NCI-H345 treated with DMSO at 0.1 percent for 48 hours (cell line): ENCODE measurements around the gene CHI3L1.

Experiments
- DNase-seq: peaks from one replicate; lab custom pipeline; 2025; ENCODE audit not compliant: unreplicated experiment; lab: John Stamatoyannopoulos, UW

CHI3L1 gene

DNA sequence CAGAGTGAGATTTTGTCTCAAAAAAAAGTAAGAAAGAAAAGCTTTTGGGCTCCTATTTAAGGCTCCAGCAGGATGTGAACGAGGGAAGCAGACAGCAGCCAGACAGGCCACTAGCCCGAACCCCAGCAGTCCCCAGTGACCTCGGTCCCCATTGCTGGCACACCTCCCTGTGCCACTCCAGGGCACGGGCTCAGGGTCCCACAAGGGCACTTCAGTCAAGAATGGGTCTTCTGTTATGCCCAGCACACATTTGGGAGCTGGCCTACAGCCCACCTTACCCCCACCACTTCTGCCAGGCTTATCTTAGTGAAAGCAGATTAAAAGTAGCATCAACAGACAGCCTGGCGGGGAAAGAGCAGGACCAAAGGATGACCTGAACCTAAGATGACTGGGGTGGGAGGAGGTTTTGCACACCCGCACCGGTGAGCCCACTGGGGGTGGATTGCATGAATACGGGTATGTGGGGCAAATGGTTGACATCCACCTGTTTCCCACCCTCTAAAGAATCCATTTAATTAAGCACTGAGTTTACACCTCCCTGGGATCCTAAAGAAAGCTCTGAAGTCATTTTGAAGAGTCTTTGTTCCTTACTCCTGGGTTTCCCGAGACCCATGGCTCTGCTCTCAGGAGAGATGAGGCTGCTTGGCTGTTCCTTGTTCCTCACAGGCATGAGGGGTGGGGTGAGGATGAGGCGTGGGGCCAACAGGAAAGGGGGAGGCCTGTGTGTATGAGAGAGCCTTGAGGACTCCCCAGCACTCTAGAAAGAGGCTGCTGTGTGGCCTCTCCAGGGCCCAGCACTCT is 4.7 kb downstream of the CHI3L1 start:
- DNase-seq, result no peak

DNA sequence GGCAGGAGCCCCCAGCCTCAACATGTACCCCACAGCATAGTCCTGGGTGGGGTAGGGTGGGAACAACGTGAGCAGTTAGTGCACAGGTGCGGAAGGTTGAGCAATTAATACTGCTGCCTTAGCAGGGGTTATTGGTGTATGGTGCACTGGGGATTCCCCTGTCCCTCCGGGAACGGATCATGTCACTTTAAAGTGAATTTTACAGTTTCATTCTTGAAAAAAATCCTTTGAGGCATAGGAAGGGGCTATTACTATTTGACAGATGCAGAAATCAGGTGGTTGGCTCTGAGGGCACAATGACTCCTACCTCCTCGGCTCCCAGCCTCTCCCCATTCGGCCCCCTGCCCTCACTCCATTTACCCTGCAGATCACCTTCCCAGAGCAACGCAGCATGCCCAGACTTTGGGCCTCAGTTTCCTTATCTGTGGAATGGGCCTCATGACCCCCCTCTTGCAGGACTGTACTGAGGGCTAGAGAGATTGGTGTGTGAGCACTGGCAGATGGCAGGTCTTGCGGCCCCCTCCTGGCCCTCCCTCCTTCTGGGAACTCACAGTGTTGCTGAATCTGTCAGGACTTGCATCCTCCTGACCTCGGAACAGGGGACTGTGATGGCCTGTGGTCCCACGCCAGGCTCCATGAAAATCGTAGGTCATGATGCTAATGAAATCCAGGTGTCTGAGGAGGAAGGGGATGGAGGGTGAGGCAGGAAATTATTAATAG is 5.7 kb downstream of the CHI3L1 start:
- DNase-seq, result no peak

DNA sequence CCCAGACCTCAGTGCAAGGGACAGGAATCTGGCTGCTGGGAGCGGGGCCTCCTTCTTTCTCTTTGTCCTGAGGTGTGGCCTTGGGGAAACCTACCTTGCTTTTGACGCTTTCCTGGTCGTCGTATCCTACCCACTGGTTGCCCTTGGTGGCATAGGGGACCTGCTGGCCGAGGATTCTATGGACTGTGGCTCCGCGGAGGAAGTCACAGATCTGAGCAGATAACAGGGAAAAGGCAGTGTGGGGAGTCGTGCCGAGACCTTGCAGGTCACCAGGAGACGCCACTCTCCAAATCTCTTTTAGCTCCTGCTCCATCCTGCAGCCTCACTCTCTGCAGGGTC is 6.9 kb downstream of the CHI3L1 start:
- DNase-seq, result no peak

DNA sequence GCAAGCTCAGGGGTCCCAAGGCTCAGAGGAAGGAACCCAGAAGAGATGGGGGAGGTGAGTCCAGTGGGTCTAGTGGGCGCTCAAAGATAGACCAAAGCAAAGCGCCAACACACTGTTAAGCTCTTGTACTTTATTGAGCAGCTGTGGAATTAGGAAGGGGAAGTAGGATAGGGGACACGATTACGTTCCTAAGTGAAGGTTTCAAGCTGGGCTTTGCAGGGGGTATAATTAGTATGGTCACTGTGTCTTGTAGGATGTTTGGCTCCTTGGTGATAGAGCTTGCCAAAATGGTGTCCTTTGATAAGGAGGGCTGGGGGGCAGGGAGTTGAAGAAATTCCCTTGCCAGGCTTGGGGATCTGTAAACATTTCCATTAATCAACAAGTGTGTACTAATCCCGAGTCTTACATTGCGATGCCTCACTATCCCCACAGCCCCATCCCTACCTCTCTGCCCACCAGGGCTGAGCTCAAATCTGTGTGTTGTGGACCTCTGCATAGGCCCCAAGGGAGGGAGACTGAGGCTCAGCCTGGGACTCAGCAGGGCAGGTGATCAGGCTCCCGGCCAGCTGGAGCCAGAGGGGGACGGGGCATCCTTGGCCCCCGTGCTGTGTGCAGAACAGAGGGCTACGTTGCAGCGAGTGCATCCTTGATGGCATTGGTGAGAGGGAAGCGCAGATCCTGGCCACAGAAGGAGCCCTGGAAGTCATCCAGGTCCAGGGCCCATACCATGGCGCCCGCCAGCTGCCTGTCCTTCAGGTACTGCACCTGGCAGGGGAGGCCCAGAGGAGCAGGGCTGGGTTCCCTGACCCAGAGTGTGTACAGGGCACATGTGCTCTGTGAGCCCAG is 7.5 kb downstream of the CHI3L1 start:
- DNase-seq, result no peak

DNA sequence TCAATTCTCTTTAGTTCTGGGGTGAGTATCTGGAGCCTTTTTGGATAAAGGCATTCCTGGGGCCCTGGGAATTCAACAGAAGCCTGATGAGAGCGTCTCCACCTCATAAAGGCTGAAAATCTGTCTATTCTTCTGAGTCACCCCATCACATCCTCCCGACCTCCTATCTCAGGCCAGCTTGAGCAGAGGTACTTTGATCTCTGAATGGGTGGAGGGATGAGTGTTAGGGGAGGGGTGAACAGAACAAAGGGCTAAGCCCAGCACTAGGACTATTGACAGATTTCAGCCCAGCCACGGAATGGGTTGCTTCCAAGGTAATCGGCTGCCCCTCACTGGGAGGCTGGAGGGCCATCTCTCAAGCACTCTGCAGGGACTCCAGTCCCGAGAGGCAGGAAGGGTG is 8.4 kb downstream of the CHI3L1 start:
- DNase-seq, result no peak

DNA sequence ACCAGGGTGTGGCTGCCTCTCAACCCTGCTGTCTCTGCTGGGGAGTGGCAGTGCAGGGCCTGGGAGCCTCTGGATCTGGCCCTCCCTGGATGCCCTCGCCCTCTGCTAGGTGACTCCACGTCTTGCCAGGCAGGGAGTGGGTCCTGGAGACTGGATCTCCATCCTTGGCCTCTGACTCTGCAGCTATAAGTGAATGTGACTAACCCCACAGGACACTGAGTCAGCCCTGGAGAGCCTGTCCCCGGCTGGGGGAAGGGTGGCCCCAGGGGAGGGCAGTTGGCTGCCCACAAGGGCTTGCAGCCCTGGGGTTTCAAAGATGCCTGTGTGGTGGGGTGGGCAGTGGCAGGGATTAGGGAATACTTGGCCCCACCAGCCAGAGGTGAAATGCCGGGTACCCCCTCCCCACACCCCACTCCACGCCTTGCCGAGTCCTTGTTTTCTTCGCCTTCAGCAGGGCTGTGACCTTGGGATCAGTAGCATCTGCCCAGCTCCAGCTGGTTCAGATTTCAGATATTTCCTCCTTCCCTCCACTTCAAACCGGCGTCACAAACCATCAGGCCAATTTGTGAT is 8.9 kb downstream of the CHI3L1 start:
- DNase-seq, result no peak

DNA sequence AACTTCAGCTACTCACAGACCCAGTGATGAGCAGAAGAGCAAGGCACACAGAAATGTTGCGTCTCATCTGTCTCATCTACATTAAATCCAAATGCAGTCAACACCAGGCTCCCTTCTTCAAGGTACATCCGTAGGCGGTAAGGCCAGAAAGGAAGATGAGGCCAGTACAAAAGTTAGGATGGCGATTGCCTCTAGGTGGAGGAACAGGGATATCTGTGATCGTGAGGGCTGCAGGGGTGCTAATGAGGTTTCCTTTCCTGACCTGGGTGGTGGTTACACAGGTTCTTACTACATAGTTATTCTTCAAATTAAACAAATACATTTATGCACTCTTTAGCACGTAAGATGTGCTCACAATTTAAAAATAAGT is 9.5 kb downstream of the CHI3L1 start:
- DNase-seq, result no peak

DNA sequence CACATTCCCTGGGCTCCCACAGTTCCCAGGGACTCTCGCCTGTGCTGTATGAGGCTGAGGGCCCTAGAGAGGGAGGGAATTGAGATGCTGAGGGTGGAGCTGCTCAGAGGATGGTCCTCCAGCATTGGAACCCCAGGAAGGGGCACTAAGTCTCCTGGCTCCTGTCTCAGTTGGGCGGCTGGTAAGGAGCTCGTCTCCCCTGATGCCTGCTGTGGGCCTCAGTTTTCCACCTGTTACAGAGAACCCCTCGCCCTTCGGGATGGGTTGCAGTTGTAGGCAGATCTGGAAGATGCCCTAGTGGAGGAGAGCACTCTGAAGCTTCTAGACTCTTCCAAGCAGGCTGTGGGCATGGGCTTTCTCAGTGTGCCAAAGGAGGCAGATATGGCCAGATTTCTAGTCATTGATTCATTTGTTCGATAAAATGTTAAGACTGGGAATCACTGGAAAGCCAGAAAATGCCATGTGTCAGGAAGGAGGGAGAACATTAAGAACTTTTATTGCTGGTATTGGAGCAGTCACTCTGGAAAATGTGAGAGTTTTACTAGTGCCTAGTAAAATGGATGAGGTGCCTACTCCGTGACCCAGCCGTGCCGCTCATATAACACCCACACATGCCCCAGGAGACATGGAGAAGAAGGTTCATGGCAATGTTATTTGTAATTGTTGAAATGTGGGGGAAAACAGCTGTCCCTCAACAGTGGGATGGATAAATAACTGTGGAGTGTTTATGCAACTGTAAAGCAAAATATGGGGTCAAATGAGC is 10.1 kb downstream of the CHI3L1 start:
- DNase-seq, result no peak

DNA sequence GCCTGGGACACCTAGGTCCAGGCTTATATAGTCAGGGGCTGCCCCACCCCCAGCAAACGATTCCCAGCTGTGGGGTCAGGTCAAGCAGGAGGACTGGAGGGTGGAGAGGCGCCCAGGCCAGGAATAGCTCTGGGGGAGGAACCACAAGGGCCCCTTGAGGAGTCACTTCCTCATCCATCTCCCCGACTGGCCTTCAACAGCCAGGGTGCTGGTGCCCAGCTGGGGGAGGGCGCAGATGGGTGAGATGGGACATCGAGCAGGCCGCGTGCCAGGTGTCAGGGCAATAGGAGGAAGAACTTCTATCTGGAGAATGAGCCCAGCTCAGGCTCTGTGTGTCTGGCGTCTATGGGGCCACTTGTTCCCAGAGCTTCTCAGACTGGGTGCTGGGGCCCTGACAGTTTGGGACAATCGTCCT is 10.7 kb downstream of the CHI3L1 start:
- no peak for DNase-seq

DNA sequence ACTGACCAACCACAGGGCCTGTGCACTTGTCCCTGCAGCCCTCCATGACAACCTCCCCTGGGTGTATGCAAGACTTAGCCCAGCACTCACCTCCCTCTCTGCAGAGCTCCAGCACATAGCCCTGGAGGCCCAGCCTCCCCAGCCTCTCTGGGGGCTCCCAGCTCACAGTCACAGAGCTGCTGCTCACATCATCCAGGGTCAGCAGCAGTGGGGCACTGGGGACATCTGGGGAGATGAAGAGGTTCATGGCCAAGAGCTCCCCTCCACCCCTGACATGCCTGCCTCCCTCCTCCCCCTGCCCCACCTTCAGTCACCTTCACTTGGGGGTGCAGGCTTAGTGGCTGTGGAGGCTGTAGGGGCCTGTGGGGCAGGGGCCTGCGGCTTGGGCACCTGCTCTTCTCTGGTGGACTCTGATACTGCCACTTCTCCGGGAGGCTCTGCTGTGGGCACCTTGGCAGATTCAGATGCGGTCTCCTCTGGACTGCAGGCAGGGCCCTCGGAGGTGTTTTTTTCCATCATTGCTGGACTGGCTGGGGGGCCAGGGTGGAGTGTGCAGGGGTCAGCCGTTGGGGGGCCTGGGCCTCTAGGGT is 11.2 kb downstream of the CHI3L1 start, which contains the start of gene MYBPH:
Gene MYBPH (minus strand): TSS at position 590 of the 590 bp plus-strand sequence. CDS start 71 bp downstream, at position 519.
- DNase-seq, result no peak

DNA sequence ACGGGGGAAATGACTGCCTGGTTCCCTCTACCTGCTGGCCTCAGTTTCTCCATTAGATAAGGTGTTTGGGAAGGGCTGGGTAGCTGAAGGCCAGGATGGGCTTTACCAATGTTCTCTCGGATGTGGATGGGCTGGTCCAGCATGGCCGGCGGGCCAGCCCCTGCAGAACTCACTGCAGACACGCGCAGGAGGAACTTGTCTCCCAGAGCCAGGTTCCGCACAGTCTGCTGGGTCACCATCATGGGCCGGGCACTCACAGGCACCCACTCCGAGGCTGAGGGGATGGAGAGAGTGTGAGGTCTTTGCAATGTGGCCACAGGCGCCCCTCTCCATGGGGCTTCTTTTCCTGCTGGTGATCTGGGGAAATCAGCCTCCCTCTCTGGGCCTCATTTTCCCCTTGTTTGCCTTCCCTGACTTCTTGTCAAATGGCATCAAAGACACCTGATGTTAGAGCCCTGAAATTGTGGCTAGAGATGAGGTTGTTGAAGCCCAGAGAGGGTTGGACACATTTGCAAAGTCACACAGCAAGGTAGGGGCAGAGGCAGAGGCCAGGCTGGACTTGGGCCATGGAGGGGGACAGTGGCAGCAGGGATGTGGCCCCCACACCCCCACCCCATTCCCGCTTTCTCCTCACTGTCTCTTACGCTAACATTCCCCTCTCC is 12.0 kb downstream of the CHI3L1 start:
- DNase-seq, result no peak

DNA sequence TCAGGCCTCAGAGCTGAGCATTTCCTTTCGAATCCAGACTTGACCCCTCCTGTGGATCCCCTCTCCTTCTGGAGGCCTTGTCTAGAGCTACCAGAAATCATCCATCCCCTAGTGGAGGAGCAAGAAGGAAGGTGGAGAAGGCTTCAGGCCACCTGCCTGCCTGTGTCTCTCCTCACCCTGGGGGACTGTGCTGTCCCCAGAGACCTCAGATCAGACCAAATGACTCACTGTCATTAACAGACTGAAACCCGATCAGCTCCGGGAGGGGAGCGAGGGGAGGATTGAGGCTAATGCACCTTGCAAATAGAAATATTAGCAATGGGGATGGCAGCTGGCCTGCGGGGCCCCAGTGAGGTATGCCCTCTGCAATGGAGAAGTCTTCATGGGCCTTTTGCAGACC is 12.9 kb downstream of the CHI3L1 start:
- no peak for DNase-seq

DNA sequence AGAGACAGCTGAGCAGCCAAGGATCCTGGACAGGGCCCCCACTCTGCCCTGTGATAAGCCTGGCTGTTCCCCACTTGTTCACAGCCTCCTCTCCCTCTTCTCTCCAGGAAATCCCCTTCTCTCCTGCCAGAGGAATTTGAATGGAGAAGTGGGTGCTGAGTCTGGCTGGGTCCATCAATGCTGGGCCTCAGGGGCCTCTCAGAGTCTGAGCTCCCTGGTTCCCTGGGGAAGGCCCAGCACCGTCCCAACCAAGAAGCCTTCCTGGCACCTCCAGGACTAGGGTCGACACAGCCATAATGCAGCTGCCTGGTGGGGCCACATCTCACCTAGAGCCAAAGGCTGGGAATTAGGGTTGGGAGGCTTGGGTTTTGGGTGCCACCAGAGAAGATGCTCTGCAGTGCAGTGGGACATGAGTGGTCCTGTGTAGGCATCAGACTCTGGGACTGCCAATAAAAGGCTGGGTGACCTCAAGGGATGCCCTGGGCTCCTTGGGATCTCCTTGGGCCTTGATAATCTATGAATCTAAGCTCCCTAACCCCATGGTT is 13.4 kb downstream of the CHI3L1 start:
- no peak for DNase-seq

DNA sequence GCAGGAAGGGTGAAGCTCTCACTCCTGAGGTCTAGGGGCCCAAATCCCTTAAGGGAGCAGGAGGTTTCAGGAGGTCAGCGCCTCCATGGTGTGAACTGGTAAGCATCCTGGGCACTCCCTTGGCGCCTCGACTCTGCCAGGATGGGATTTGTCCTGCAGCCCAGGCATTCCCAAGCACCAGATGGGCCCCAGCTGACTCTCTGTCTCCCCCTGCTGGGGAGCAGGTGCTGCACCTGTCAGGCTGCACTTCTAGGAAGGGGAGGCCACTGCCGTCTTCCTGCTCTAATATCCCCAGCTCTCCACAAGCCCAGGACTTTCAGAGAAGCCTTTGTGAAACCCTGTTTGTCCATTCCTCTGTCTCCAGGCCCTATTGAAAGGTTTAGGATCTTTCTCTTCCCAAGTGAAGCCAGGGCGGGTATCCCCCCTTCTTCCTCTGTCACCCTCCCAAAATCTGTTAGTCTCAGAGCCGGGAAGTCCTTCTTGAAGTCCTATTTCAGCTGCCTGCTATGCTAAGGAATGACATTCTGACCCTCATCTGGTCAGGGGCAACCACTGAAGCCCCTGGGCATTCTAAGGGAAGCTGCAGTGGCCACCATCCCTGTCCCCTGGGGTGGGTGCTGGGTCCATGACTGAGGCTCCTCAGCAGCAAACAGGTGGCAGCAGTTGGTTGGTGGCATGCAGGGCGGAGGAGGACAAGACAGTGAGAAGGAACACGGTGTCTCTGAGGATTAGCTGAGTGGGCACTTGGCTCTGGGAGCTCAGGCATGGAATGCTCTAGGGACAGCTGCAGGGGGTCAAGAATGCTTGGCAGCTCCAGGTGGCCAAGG is 14.1 kb downstream of the CHI3L1 start:
- peak; percentile 37 for DNase-seq

DNA sequence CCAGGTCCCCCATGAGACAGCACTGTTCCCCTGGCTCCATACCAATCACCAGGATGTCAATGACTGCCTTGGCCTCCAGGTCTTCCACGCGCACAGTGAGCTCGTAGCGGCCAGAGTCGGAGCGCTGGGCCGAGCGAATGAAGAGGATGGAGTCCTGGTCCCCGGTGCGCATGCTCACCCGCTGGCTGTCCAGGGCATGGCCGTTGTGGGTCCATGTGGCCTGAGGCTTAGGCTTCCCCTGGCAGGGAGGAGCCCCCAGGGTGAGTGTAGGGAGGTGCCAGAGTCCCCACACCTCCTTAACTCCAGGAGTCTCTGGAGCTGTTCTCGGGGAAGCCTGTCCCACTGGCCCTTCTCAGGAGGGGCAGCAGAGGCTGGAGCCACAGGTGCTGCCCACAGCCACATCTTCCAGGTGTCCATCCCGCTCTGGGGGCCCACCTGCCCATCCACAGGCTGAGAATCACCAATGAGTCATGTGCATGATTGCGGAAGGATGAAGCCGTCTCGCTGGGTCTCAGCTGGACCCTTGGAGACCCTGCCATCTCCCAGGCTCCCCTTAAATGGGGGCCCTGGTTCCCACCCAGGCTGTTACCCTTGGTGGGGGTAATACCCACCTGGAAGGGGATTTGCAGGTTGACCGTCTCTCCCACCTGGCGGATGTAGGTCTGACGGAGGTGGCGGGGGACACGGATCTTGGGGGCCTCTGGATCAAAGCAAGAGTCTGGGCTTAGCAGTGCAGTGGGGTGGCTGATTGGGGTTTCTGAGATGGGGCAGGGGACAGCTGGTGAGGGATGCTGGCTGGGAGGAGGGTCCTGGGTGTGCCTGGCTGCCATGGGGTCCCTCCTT is 14.9 kb downstream of the CHI3L1 start:
- no peak for DNase-seq

DNA sequence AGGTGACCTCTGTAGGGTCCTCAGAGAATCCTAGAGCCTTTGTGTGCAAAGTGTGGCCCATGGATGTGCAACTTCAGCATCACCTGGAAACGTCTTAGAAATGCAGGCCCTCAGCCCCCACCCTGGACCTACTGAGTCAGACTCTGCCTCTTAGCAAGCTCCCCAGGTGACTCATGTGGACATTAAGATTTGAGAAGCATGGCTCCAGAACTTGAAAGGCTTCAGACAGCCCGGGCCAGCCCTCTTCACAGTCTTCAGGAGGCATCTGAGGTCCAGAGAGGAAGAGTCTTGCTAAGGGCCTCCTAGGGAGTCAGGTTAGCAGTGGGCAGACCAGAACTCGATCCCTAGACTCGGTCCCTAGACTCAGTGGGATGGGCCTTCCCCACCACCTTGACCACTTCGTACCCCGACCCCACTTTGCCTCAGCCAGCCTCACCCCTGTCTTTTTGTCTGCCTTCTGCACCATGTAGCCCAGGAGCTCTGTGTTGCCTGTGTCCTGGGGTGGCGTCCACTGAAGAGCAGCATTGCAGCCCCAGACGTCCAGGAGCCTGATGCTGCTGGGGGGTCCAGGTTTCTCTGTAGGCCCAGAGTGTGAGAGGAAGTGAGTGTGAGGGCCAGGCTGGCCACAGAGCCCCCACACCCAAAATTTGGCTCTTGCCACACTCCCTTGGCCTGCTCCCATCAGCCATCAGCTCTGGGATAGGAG is 15.7 kb downstream of the CHI3L1 start:
- DNase-seq, result no peak
